ENCODE data around the gene NOC2L. TPM values are rescaled to one million over a fixed set of nuclear protein-coding genes. Genes with fewer than 3 reads are reported as not detected.

Gene NOC2L
- total RNA-seq, 1 experiment from 2014 or later, result 214 TPM

GRCh38 chr1:940107-941014 lies 18.7 kb downstream of the NOC2L start:
- intact Hi-C loops (cut with micrococcal nuclease; ENCODE audit: unreplicated experiment), result loop anchor here (2.0 kb wide), 1 partner anchor 36 kb away; no protein-coding TSS in a partner anchor
- H3K27me3 ChIP-seq (replicated peaks; ENCODE audit: insufficient read depth, low read depth, low read length, poor library complexity), result no peaks in the 10 kb centered on the region
- peak overlapping the region; percentile 45 for H3K4me3 ChIP-seq (ENCODE audit: low read depth, low read length, poor library complexity, severe bottlenecking)
- CTCF ChIA-PET, result interaction anchor here (0.6 to 1.0 kb wide), 4 partner anchors 12 to 66 kb away, joined by 3 to 5 read pairs (median 4); no protein-coding TSS in a partner anchor
- peaks cover 93% of the 10 kb centered on the region for H3K4me1 ChIP-seq (ENCODE audit: insufficient read depth, low read length, poor library complexity, severe bottlenecking)
- TF ChIP-seq EZH2 (IDR thresholded peaks at IDR 0.05; ENCODE audit: borderline replicate concordance, low read depth, low read length, poor library complexity, severe bottlenecking), result no peak
- no peak for TF ChIP-seq CTCF (conservative IDR thresholded peaks at IDR 0.05; ENCODE audit: low read depth, low read length)
- H3K9me3 ChIP-seq (ENCODE audit: low read depth, low read length, poor library complexity, severe bottlenecking), result no peaks in the 10 kb centered on the region
- BruUV-seq (replicated peaks), result no TSS peak
- POLR2A ChIA-PET (ENCODE audit: low non-redundant PET), result interaction anchor here (0.7 kb wide), 1 partner anchor 14 kb away, joined by 9 read pairs; no protein-coding TSS in a partner anchor
- H3K36me3 ChIP-seq (ENCODE audit: insufficient read depth, low read length, poor library complexity, severe bottlenecking), result peaks cover 18% of the 10 kb centered on the region
- H3K27ac ChIP-seq (ENCODE audit: low read depth, low read length, poor library complexity, severe bottlenecking), result peak overlapping the region; percentile 59
- peak; percentile 93 for DNase-seq (ENCODE audit: low spot score)

- Histone ChIP-seq H3K9me3 (ENCODE audit: low read depth, low read length, poor library complexity, severe bottlenecking) (no peaks in the 10 kb centered on the region), H3K4me1 (ENCODE audit: insufficient read depth, low read length, poor library complexity, severe bottlenecking) (peaks cover 93% of the 10 kb centered on the region), H3K27me3 (replicated peaks; ENCODE audit: insufficient read depth, low read depth, low read length, poor library complexity) (no peaks in the 10 kb centered on the region), H3K4me3 (ENCODE audit: low read depth, low read length, poor library complexity, severe bottlenecking) (peak overlapping the region; percentile 45), H3K36me3 (ENCODE audit: insufficient read depth, low read length, poor library complexity, severe bottlenecking) (peaks cover 10% of the 10 kb centered on the region), H3K27ac (ENCODE audit: low read depth, low read length, poor library complexity, severe bottlenecking) (peak overlapping the region; percentile 40)
- no peak for DNase-seq (ENCODE audit: low spot score)
- BruUV-seq (replicated peaks), result no TSS peak
- POLR2A ChIA-PET (ENCODE audit: low non-redundant PET), result interaction anchor here (0.7 kb wide), 2 partner anchors 13 to 463 kb away, joined by 3 to 9 read pairs; no protein-coding TSS in a partner anchor
- CTCF ChIA-PET, result interaction anchor here (0.7 kb wide), 1 partner anchor 28 kb away, joined by 4 read pairs; no protein-coding TSS in a partner anchor
- TF ChIP-seq EZH2 (IDR thresholded peaks at IDR 0.05; ENCODE audit: borderline replicate concordance, low read depth, low read length, poor library complexity, severe bottlenecking) (no peak), CTCF (conservative IDR thresholded peaks at IDR 0.05; ENCODE audit: low read depth, low read length) (no peak)
- intact Hi-C loops (cut with micrococcal nuclease; ENCODE audit: unreplicated experiment), result loop anchor here (2.0 kb wide), 1 partner anchor 35 kb away; no protein-coding TSS in a partner anchor
These were observed 19.4 kb downstream of the NOC2L start for GRCh38 chr1:939511-940106.

GRCh38 chr1:938711-939489 lies 20.2 kb downstream of the NOC2L start:
- DNase-seq (ENCODE audit: low spot score), result no peak
- H3K4me3 ChIP-seq (ENCODE audit: low read depth, low read length, poor library complexity, severe bottlenecking), result no peak overlapping the region
- BruUV-seq (replicated peaks), result no TSS peak
- no peaks in the 10 kb centered on the region for H3K27me3 ChIP-seq (replicated peaks; ENCODE audit: insufficient read depth, low read depth, low read length, poor library complexity)
- no peaks in the 10 kb centered on the region for H3K9me3 ChIP-seq (ENCODE audit: low read depth, low read length, poor library complexity, severe bottlenecking)
- no peak for TF ChIP-seq CTCF (conservative IDR thresholded peaks at IDR 0.05; ENCODE audit: low read depth, low read length)
- TF ChIP-seq EZH2 (IDR thresholded peaks at IDR 0.05; ENCODE audit: borderline replicate concordance, low read depth, low read length, poor library complexity, severe bottlenecking), result no peak
- peaks cover 86% of the 10 kb centered on the region for H3K4me1 ChIP-seq (ENCODE audit: insufficient read depth, low read length, poor library complexity, severe bottlenecking)
- H3K36me3 ChIP-seq (ENCODE audit: insufficient read depth, low read length, poor library complexity, severe bottlenecking), result peaks cover 5% of the 10 kb centered on the region
- CTCF ChIA-PET, result no interaction called here
- peak overlapping the region; percentile 40 for H3K27ac ChIP-seq (ENCODE audit: low read depth, low read length, poor library complexity, severe bottlenecking)
- intact Hi-C loops (cut with micrococcal nuclease; ENCODE audit: unreplicated experiment), result no loop called here
- POLR2A ChIA-PET (ENCODE audit: low non-redundant PET), result interaction anchor here (0.7 kb wide), 1 partner anchor 463 kb away, joined by 3 read pairs; no protein-coding TSS in a partner anchor
